Thyroid gland (tissue), 4 donors: ENCODE measurements around the gene PIGL. TPM values are rescaled to one million over a fixed set of nuclear protein-coding genes. Genes with fewer than 3 reads are reported as not detected.

Experiments used
- DNase-seq, 2 donors: peaks; one replicate each; pipeline ENCODE4 v3.0.0-alpha.2; 2019
- H3K27ac ChIP-seq, 3 donors: fragments of 200-600 bp; sonication (generic); 1 replicate in 2 of 3; 2 replicates in 1 of 3; pipeline ENCODE4 v1.5.1; 2016 to 2019; ENCODE audit warnings: mild to moderate bottlenecking in 1 of 3, moderate library complexity in 1 of 3
- H3K27me3 ChIP-seq: fragments of 200-600 bp; sonication (generic); one replicate; pipeline ENCODE4 v1.5.1; 2019
- H3K36me3 ChIP-seq, 2 donors: fragments of 200-600 bp; sonication (generic); one replicate each; pipeline ENCODE4 v1.5.1; 2016 to 2019
- H3K4me1 ChIP-seq, 2 donors: fragments of 200-600 bp; sonication (generic); one replicate each; pipeline ENCODE4 v1.5.1; 2017 to 2019
- H3K4me3 ChIP-seq, 3 donors: fragments of 200-600 bp; sonication (generic); replicated peaks in 1 of 3; 1 replicate in 2 of 3; 2 replicates in 1 of 3; pipeline ENCODE4 v1.5.1; 2016; ENCODE audit warnings: mild to moderate bottlenecking in 1 of 3
- H3K9me3 ChIP-seq: fragments of 200-600 bp; sonication (generic); one replicate; pipeline ENCODE4 v1.5.1; 2017
- POLR2A ChIP-seq, 2 donors: fragments of 450-650 bp; IDR thresholded peaks; one replicate each; pipeline ENCODE4 v1.6.1; 2017; ENCODE audit warnings: antibody characterized with exemption in 2 of 2, mild to moderate bottlenecking in 2 of 2, moderate library complexity in 1 of 2
- WGBS, 2 donors: methylation state at CpG; one replicate each; pipeline ENCODE4 v1.1.5; 2017; 5-methylcytosine and 5-hydroxymethylcytosine counted together
- intact Hi-C: fragments of 100-400 bp; cut with DNase I; formaldehyde crosslinking; loops from one replicate; pipeline ENCODE4 v1.15.1; 2023
- total RNA-seq, 4 donors: library from RNA; depleted of rRNA; stranded (reverse); fragments of >200 nt; gene quantifications; one replicate each; pipeline ENCODE4 v1.2.3, GENCODE V29; 2016
- TF ChIP-seq, protein P1 (sequence below), 6 experiments: fragments of 200-600 bp in 3 of 6; fragments of 450-650 bp in 3 of 6; sonication (generic) in 3 of 6; IDR thresholded peaks; one replicate each; pipeline ENCODE4 v1.5.1; 2016 to 2019; ENCODE audit warnings: antibody characterized with exemption in 6 of 6, mild to moderate bottlenecking in 2 of 6, inconsistent platforms in 1 of 6, moderate library complexity in 1 of 6

The PIGL gene
- total RNA-seq, 4 donors from 2014 or later, result 48.8 to 96.0 (median 60.9) TPM

GRCh38 chr17:16261049-16261448 is 44.0 kb downstream of the PIGL start:
- Histone ChIP-seq H3K36me3 (no peaks in the 10 kb centered on the region), H3K27ac (no peak overlapping the region), H3K4me1 (peaks cover 0 to 6% of the 10 kb centered on the region in 2 donors), H3K27me3 (no peaks in the 10 kb centered on the region), H3K9me3 (no peaks in the 10 kb centered on the region), H3K4me3 (no peak overlapping the region)
- no peak for DNase-seq
- intact Hi-C loops, result no loop called here
- no peak for TF ChIP-seq POLR2A (IDR thresholded peaks at IDR 0.05)
- TF ChIP-seq, protein P1, sequence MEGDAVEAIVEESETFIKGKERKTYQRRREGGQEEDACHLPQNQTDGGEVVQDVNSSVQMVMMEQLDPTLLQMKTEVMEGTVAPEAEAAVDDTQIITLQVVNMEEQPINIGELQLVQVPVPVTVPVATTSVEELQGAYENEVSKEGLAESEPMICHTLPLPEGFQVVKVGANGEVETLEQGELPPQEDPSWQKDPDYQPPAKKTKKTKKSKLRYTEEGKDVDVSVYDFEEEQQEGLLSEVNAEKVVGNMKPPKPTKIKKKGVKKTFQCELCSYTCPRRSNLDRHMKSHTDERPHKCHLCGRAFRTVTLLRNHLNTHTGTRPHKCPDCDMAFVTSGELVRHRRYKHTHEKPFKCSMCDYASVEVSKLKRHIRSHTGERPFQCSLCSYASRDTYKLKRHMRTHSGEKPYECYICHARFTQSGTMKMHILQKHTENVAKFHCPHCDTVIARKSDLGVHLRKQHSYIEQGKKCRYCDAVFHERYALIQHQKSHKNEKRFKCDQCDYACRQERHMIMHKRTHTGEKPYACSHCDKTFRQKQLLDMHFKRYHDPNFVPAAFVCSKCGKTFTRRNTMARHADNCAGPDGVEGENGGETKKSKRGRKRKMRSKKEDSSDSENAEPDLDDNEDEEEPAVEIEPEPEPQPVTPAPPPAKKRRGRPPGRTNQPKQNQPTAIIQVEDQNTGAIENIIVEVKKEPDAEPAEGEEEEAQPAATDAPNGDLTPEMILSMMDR (IDR thresholded peaks at IDR 0.05), result no peak
- WGBS, 2 donors, result 94 to 96% methylated on average over 3 of the region's 3 CpGs

- H3K27ac ChIP-seq, result no peak overlapping the region
- no peaks in the 10 kb centered on the region for H3K9me3 ChIP-seq
- H3K4me1 ChIP-seq, result no peaks in the 10 kb centered on the region
- H3K27me3 ChIP-seq, result no peaks in the 10 kb centered on the region
- WGBS, 2 donors, result 95 to 96% methylated on average over 4 of the region's 4 CpGs
- TF ChIP-seq, protein P1 (IDR thresholded peaks at IDR 0.05), result no peak
- TF ChIP-seq POLR2A (IDR thresholded peaks at IDR 0.05), result no peak
- intact Hi-C loops, result no loop called here
- no peak overlapping the region for H3K4me3 ChIP-seq
- no peak for DNase-seq
- no peaks in the 10 kb centered on the region for H3K36me3 ChIP-seq
These were observed 45.2 kb downstream of the PIGL start for GRCh38 chr17:16262201-16262600.

DNA sequence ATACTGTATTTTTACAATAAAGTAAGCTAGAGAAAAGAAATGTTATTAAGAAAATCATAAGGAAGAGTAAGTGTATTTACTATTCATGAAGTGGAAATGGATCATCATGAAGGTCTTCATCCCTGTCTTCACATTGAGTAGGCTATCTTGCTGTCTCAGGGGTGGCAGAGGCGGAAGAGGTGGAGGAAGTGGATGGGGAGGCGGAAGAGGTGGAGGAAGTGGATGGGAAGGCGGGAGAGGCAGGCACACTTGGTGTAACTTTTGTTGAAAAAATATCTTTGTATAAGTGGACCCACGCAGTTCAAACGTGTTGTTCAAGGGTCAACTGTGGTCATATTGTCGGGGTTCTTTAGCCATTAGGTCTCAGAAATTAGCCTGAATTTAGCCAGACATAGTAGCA is 50.2 kb downstream of the PIGL start:
- intact Hi-C loops, result no loop called here
- TF ChIP-seq, protein P1 (IDR thresholded peaks at IDR 0.05), result no peak
- no peak for TF ChIP-seq POLR2A (IDR thresholded peaks at IDR 0.05)
- 87 to 92% methylated on average over 6 of the region's 6 CpGs for WGBS, 2 donors

GRCh38 chr17:16269658-16270057 is 52.6 kb downstream of the PIGL start:
- H3K27ac ChIP-seq, result no peak overlapping the region
- WGBS, 2 donors, result 72 to 93% methylated on average over 2 of the region's 2 CpGs

More for the DNA sequence above, 50.2 kb downstream of the PIGL start:
- no peak overlapping the region for H3K27ac ChIP-seq
- no peak for DNase-seq
- no peaks in the 10 kb centered on the region for H3K36me3 ChIP-seq
- H3K9me3 ChIP-seq, result no peaks in the 10 kb centered on the region
- no peaks in the 10 kb centered on the region for H3K4me1 ChIP-seq
- H3K4me3 ChIP-seq, result no peak overlapping the region
- H3K27me3 ChIP-seq, result no peaks in the 10 kb centered on the region

GRCh38 chr17:16272111-16272840 is 55.3 kb downstream of the PIGL start:
- 75 to 82% methylated on average over 3 of the region's 3 CpGs for WGBS, 2 donors
- H3K36me3 ChIP-seq, result no peaks in the 10 kb centered on the region
- no peak for DNase-seq
- H3K27me3 ChIP-seq, result no peaks in the 10 kb centered on the region
- intact Hi-C loops, result no loop called here
- H3K9me3 ChIP-seq, result no peaks in the 10 kb centered on the region
- TF ChIP-seq, protein P1 (IDR thresholded peaks at IDR 0.05), result no peak
- TF ChIP-seq POLR2A (IDR thresholded peaks at IDR 0.05), result no peak
- no peaks in the 10 kb centered on the region for H3K4me1 ChIP-seq
- no peak overlapping the region for H3K27ac ChIP-seq
- no peak overlapping the region for H3K4me3 ChIP-seq

More at GRCh38 chr17:16269658-16270057, 52.6 kb downstream of the PIGL start:
- H3K27me3 ChIP-seq, result no peaks in the 10 kb centered on the region
- no peaks in the 10 kb centered on the region for H3K9me3 ChIP-seq
- DNase-seq, result no peak
- intact Hi-C loops, result no loop called here
- no peak overlapping the region for H3K4me3 ChIP-seq
- no peak for TF ChIP-seq POLR2A (IDR thresholded peaks at IDR 0.05)
- TF ChIP-seq, protein P1 (IDR thresholded peaks at IDR 0.05), result no peak
- H3K36me3 ChIP-seq, result no peaks in the 10 kb centered on the region
- no peaks in the 10 kb centered on the region for H3K4me1 ChIP-seq
